ENCODE measurements around the gene DDX17.

DDX17 gene

GRCh38 chr22:38506118-38506962, at the start of gene DDX17:
Gene DDX17 (minus strand): TSS chr22:38506311.
- TF ChIP-seq PPARA (CRISPR knock-in tag; IDR thresholded peaks at IDR 0.05; ENCODE audit: borderline replicate concordance) (no peak), ZFP3 (CRISPR knock-in tag; IDR thresholded peaks at IDR 0.05) (0 out of 2 replicates have a peak, but pooled peaks have one; percentile 36), SNAI2 (CRISPR knock-in tag; IDR thresholded peaks at IDR 0.05) (peak; percentile 78; the same call in 1 of the 2 replicates), TSHZ2 (CRISPR knock-in tag; IDR thresholded peaks at IDR 0.05) (peak; percentile 68), ZNF565 (CRISPR knock-in tag; conservative IDR thresholded peaks at IDR 0.05; ENCODE audit: low read depth) (0 out of 2 replicates have a peak, but pooled peaks have one; percentile 21), ZC3H10 (CRISPR knock-in tag; IDR thresholded peaks at IDR 0.05) (0 out of 2 replicates have a peak, but pooled peaks have one; percentile 13), CSDC2 (CRISPR knock-in tag; IDR thresholded peaks at IDR 0.05) (peak; percentile 86; the same call in 1 of the 2 replicates)
- TF ChIP-seq, protein P1, sequence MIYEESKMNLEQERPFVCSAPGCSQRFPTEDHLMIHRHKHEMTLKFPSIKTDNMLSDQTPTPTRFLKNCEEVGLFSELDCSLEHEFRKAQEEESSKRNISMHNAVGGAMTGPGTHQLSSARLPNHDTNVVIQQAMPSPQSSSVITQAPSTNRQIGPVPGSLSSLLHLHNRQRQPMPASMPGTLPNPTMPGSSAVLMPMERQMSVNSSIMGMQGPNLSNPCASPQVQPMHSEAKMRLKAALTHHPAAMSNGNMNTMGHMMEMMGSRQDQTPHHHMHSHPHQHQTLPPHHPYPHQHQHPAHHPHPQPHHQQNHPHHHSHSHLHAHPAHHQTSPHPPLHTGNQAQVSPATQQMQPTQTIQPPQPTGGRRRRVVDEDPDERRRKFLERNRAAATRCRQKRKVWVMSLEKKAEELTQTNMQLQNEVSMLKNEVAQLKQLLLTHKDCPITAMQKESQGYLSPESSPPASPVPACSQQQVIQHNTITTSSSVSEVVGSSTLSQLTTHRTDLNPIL (CRISPR knock-in tag; IDR thresholded peaks at IDR 0.05; ENCODE audit: low read depth): no peak
- peak; percentile 89 for ATAC-seq

DNA sequence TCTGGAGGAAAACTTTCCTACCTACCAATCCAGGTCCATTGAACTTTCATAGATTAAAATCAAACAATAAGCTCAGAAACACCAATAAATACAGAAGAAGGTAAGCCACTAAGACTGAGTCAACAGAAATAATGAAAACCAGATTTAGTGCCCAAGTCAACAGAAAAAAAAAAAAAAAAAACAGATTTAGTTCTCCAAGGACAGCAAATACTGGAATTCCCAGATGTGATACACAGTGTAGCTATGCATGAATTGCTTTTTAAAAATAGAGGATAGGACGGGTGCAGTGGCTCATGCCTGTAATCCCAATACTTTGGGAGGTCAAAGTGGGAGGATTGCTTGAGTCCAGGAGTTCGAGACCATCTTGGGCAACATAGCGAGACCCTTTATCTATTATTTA, 48.2 kb upstream of the DDX17 start:
- peak; percentile 74 for ATAC-seq
- TF ChIP-seq TCF4 (CRISPR knock-in tag; IDR thresholded peaks at IDR 0.05; ENCODE audit: borderline replicate concordance): no peak
- no peak for TF ChIP-seq ZNF70 (CRISPR knock-in tag; IDR thresholded peaks at IDR 0.05)
- no peak for TF ChIP-seq RARB (CRISPR knock-in tag; IDR thresholded peaks at IDR 0.05)
- TF ChIP-seq ISL1 (CRISPR knock-in tag; IDR thresholded peaks at IDR 0.05): no peak
- TF ChIP-seq ZFP30 (CRISPR knock-in tag; IDR thresholded peaks at IDR 0.05): no peak
- no peak for TF ChIP-seq GLIS3 (CRISPR knock-in tag; IDR thresholded peaks at IDR 0.05)
- no peak for TF ChIP-seq TOX (CRISPR knock-in tag; IDR thresholded peaks at IDR 0.05; ENCODE audit: borderline replicate concordance)
- TF ChIP-seq, protein P2, sequence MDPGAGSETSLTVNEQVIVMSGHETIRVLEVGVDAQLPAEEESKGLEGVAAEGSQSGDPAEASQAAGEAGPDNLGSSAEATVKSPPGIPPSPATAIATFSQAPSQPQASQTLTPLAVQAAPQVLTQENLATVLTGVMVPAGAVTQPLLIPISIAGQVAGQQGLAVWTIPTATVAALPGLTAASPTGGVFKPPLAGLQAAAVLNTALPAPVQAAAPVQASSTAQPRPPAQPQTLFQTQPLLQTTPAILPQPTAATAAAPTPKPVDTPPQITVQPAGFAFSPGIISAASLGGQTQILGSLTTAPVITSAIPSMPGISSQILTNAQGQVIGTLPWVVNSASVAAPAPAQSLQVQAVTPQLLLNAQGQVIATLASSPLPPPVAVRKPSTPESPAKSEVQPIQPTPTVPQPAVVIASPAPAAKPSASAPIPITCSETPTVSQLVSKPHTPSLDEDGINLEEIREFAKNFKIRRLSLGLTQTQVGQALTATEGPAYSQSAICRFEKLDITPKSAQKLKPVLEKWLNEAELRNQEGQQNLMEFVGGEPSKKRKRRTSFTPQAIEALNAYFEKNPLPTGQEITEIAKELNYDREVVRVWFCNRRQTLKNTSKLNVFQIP (CRISPR knock-in tag; IDR thresholded peaks at IDR 0.05; ENCODE audit: borderline replicate concordance, low read depth): no peak
- no peak for TF ChIP-seq ZNF565 (CRISPR knock-in tag; conservative IDR thresholded peaks at IDR 0.05; ENCODE audit: low read depth)

GRCh38 chr22:38549101-38549894, 43.2 kb upstream of the DDX17 start:
- TF ChIP-seq SNAI2 (CRISPR knock-in tag; IDR thresholded peaks at IDR 0.05) (no peak), ZNF70 (CRISPR knock-in tag; IDR thresholded peaks at IDR 0.05) (no peak), BACH2 (CRISPR knock-in tag; IDR thresholded peaks at IDR 0.05; ENCODE audit: borderline replicate concordance) (no peak), ISL1 (CRISPR knock-in tag; IDR thresholded peaks at IDR 0.05) (no peak), TCF4 (CRISPR knock-in tag; IDR thresholded peaks at IDR 0.05; ENCODE audit: borderline replicate concordance) (no peak), ZFP3 (CRISPR knock-in tag; IDR thresholded peaks at IDR 0.05) (no peak), CSDC2 (CRISPR knock-in tag; IDR thresholded peaks at IDR 0.05) (no peak), TSHZ2 (CRISPR knock-in tag; IDR thresholded peaks at IDR 0.05) (no peak), ZC3H10 (CRISPR knock-in tag; IDR thresholded peaks at IDR 0.05) (no peak), ZNF8 (CRISPR knock-in tag; IDR thresholded peaks at IDR 0.05) (no peak), ZNF565 (CRISPR knock-in tag; conservative IDR thresholded peaks at IDR 0.05; ENCODE audit: low read depth) (no peak), PPARA (CRISPR knock-in tag; IDR thresholded peaks at IDR 0.05; ENCODE audit: borderline replicate concordance) (no peak)
- TF ChIP-seq, protein P1 (CRISPR knock-in tag; IDR thresholded peaks at IDR 0.05; ENCODE audit: low read depth): no peak
- TF ChIP-seq, protein P3, sequence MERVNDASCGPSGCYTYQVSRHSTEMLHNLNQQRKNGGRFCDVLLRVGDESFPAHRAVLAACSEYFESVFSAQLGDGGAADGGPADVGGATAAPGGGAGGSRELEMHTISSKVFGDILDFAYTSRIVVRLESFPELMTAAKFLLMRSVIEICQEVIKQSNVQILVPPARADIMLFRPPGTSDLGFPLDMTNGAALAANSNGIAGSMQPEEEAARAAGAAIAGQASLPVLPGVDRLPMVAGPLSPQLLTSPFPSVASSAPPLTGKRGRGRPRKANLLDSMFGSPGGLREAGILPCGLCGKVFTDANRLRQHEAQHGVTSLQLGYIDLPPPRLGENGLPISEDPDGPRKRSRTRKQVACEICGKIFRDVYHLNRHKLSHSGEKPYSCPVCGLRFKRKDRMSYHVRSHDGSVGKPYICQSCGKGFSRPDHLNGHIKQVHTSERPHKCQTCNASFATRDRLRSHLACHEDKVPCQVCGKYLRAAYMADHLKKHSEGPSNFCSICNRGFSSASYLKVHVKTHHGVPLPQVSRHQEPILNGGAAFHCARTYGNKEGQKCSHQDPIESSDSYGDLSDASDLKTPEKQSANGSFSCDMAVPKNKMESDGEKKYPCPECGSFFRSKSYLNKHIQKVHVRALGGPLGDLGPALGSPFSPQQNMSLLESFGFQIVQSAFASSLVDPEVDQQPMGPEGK (CRISPR knock-in tag; IDR thresholded peaks at IDR 0.05; ENCODE audit: borderline replicate concordance): no peak
- ATAC-seq: no peak

All from SK-N-SH treated with all-trans-retinoic acid at 6 μM for 48 hours (cell line).